Heart left ventricle (tissue), 13 donors: Measurements from ENCODE around the gene RUNX1.

ENCODE experiments used
- POLR2A ChIP-seq, 2 donors: fragments of 450-650 bp; IDR thresholded peaks; one replicate each; pipeline ENCODE4 v1.6.1; 2017; ENCODE audit warnings: antibody characterized with exemption in 2 of 2, mild to moderate bottlenecking in 2 of 2, moderate library complexity in 2 of 2
- TF ChIP-seq, protein P1 (sequence below), 12 donors: fragments of 200-600 bp; sonication (generic) in 4 of 12; IDR thresholded peaks; one replicate each; pipeline versions ENCODE4 v1.5.0 to v1.8.0; 2018 to 2022; ENCODE audit warnings: antibody characterized with exemption in 12 of 12, mild to moderate bottlenecking in 5 of 12
- donor health status: ischemic (EF 13 %, LVEDD 7.1; RV severe dilation, severe dysfunction).
- donor health status: DM: no; HTN: yes; CAD: no.
- donor health status: DM: no; HTN: no; CAD: no.
- donor health status: ischemic (EF 25% LVEDD 6.9; RV normal size, moderate dysfunction).
- donor health status: ischemic (EF 25% LVEDD 5.7; RV mildly dilated, moderate dysfunction).
- donor health status: ischemic (EF 35%, LVEDD 5.7; RV mildly dilated, moderate dysfunction).
- donor health status: nonischemic (EF 11% LVEDD 7.7; RV severe dilation, severe dysfunction).
- donor health status: DM: yes; HTN: yes; CAD: no.
- donor health status: PGD.
- donor health status: ischemic (EF 29% LVEDD 5.4; RV normal size, mild dysfunction).
- donor health status: nonischemic (EF 23%, LVEDD 6.1; RV moderate dilation, normal function).

DNA sequence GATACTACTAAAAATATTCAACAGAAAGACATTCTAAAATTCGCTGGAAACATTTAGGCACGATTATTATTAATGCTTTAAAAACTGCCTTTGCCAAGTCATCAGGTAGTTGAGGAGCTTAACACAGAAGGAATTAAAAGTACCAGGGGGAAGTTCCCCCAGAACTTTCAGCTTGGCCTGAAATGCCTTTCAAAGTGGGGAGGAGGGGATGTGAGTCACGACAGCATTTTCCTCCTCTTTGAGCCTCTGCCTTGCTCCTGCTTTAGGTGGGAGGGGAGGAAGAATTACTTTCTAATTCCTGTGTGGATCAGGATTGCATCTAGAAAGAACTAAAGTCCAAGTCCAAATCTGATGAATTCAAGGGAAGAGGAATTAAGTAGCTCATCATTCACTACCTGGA, 196.7 kb downstream of the RUNX1 start:
- TF ChIP-seq, protein P1, sequence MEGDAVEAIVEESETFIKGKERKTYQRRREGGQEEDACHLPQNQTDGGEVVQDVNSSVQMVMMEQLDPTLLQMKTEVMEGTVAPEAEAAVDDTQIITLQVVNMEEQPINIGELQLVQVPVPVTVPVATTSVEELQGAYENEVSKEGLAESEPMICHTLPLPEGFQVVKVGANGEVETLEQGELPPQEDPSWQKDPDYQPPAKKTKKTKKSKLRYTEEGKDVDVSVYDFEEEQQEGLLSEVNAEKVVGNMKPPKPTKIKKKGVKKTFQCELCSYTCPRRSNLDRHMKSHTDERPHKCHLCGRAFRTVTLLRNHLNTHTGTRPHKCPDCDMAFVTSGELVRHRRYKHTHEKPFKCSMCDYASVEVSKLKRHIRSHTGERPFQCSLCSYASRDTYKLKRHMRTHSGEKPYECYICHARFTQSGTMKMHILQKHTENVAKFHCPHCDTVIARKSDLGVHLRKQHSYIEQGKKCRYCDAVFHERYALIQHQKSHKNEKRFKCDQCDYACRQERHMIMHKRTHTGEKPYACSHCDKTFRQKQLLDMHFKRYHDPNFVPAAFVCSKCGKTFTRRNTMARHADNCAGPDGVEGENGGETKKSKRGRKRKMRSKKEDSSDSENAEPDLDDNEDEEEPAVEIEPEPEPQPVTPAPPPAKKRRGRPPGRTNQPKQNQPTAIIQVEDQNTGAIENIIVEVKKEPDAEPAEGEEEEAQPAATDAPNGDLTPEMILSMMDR (IDR thresholded peaks at IDR 0.05), result no peak
- TF ChIP-seq POLR2A (IDR thresholded peaks at IDR 0.05), result no peak
